Osteoblast (primary cell): ENCODE results near the gene PC. TPM values are rescaled to one million over a fixed set of nuclear protein-coding genes. Genes with fewer than 3 reads are reported as not detected.

Experiments used
- DNase-seq: peaks from one replicate; pipeline ENCODE4 v3.0.0; 2011; ENCODE audit warnings: low spot score, mixed read lengths; ENCODE audit not compliant: insufficient read length; ENCODE audit errors: missing footprints
- H2AFZ ChIP-seq: 2 replicates; pipeline ENCODE4 v1.6.0; 2011; ENCODE audit warnings: mild to moderate bottlenecking, low read length
- H3K27ac ChIP-seq: 2 replicates; pipeline ENCODE4 v1.5.1; 2011; ENCODE audit warnings: mild to moderate bottlenecking, low read depth, low read length, moderate library complexity
- H3K27me3 ChIP-seq: 2 replicates; pipeline ENCODE4 v1.6.0; 2012; ENCODE audit warnings: mild to moderate bottlenecking, control low read depth, inconsistent platforms, low read length, moderate library complexity; ENCODE audit not compliant: insufficient read depth
- H3K36me3 ChIP-seq: 2 replicates; pipeline ENCODE4 v1.5.1; 2011; ENCODE audit warnings: mild to moderate bottlenecking, low read length, control low read depth, moderate library complexity; ENCODE audit not compliant: insufficient read depth
- H3K4me1 ChIP-seq: 2 replicates; pipeline ENCODE4 v1.5.1; 2011; ENCODE audit warnings: mild to moderate bottlenecking, low read length, control low read depth, moderate library complexity; ENCODE audit not compliant: insufficient read depth
- H3K4me2 ChIP-seq: 2 replicates; pipeline ENCODE4 v1.6.0; 2011; ENCODE audit warnings: mild to moderate bottlenecking, low read length; ENCODE audit not compliant: insufficient read depth
- H3K4me3 ChIP-seq: fragments of 200-600 bp; sonication (generic); 3 replicates; pipeline ENCODE4 v1.5.1; 2012; ENCODE audit warnings: mild to moderate bottlenecking, low read length, inconsistent platforms; ENCODE audit not compliant: insufficient read depth
- H3K79me2 ChIP-seq: 2 replicates; pipeline ENCODE4 v1.6.0; 2012; ENCODE audit warnings: mild to moderate bottlenecking, low read length, control low read depth, inconsistent platforms; ENCODE audit not compliant: insufficient read depth
- H3K9me3 ChIP-seq: 2 replicates; pipeline ENCODE4 v1.5.1; 2011; ENCODE audit warnings: low read depth, low read length, control low read depth
- H4K20me1 ChIP-seq: 2 replicates; pipeline ENCODE4 v1.6.0; 2012; ENCODE audit warnings: mild to moderate bottlenecking, low read length, control low read depth; ENCODE audit not compliant: insufficient read depth
- total RNA-seq: library from RNA; depleted of rRNA; stranded (reverse); fragments of >200 nt; gene quantifications from 2 replicates; pipeline ENCODE4 v1.2.3, GENCODE V29; 2012
- TF ChIP-seq, protein P1 (sequence below): IDR thresholded peaks from 2 replicates; pipeline ENCODE4 v1.5.1; 2011; ENCODE audit warnings: mild to moderate bottlenecking, low read depth, low read length, moderate library complexity; ENCODE audit errors: extremely low read depth

Gene PC
- total RNA-seq, 1 donor: 48.5 TPM

DNA sequence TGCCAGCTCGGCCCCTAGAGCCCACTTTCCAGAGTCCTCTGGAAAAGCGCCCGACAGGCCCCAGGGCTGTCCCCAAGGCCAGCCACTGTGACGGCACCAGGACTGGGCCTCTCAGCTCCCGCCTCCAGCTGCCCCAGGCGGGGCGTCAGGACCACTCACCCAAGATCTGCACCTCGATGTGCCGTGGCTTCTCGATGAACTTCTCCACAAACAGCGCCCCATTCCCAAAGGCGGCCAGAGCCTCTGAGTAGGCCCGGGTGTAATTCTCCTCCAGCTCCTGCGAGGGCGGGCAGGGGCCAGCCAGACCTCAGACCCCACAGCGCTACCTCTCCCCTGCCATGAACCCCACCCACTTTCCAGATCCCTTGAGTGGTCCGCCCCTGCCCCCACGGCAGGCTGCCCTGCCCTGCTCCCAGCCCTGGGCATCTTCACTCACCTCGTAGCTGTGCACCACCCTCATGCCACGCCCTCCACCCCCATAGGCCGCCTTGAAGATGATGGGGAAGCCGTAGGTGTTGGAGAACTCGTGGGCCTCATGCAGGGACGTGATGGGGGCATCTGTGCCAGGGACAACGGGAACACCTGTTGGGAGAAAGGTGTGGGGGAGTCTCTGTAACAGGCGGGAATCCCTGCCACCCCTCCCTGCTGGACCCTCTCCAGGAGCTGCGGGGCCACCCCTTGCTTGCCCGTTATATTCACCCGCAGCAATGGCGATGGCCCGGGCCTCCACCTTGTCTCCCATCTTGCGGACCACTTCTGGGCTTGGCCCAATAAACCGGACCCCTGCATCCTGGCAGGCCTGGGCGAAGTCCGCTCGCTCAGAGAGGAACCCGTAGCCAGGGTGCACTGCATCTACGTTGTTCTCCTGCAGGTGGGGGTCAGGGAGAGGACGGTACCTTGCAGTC is 87.3 kb downstream of the PC start:
- Histone ChIP-seq H2AFZ (no peak overlapping the region), H3K27ac (no peak overlapping the region), H3K79me2 (no peaks in the 10 kb centered on the region), H3K4me3 (no peak overlapping the region), H3K27me3 (no peaks in the 10 kb centered on the region), H3K36me3 (no peaks in the 10 kb centered on the region), H3K4me1 (no peaks in the 10 kb centered on the region), H4K20me1 (peaks cover 3% of the 10 kb centered on the region), H3K9me3 (no peaks in the 10 kb centered on the region), H3K4me2 (no peak overlapping the region)
- TF ChIP-seq, protein P1, sequence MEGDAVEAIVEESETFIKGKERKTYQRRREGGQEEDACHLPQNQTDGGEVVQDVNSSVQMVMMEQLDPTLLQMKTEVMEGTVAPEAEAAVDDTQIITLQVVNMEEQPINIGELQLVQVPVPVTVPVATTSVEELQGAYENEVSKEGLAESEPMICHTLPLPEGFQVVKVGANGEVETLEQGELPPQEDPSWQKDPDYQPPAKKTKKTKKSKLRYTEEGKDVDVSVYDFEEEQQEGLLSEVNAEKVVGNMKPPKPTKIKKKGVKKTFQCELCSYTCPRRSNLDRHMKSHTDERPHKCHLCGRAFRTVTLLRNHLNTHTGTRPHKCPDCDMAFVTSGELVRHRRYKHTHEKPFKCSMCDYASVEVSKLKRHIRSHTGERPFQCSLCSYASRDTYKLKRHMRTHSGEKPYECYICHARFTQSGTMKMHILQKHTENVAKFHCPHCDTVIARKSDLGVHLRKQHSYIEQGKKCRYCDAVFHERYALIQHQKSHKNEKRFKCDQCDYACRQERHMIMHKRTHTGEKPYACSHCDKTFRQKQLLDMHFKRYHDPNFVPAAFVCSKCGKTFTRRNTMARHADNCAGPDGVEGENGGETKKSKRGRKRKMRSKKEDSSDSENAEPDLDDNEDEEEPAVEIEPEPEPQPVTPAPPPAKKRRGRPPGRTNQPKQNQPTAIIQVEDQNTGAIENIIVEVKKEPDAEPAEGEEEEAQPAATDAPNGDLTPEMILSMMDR: no peak
- peak; percentile 55 for DNase-seq

DNA sequence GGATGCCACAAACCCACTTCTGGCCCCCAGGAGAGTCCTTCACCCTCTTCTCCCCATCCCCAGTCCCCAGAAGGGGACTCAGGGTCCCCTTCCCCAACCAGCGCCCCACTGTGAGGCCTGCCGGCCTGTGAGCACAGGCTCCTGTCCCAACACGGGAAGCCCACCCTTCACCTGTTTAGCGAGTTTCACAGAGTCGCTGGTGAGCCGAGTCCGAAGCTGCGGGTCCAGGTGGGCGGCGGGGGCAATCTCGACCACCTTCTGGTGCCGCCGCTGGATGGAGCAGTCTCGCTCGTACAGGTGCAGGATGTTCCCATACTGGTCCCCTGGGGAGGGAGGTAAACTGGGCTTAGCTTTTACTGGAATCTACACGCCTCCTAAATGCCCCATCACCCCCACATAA is 88.1 kb downstream of the PC start:
- no peak overlapping the region for H3K27ac ChIP-seq

DNA sequence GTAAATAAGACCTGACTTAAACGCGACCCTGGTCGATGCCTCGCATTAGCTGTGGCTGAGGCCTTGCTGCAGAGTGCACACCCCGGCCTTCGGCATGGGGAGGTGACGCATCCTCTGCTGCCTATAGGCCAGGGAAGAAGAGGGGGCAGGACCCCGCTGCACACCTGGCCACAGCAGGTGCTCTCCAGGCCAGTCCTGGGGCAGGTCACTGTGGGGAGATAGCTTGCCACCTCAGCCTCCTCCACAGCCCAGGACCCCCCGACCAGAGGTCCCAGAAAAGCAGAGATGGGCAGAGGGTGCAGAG is 88.7 kb downstream of the PC start:
- Histone ChIP-seq H3K27me3 (no peaks in the 10 kb centered on the region), H3K4me3 (no peak overlapping the region), H3K79me2 (no peaks in the 10 kb centered on the region), H2AFZ (no peak overlapping the region), H3K36me3 (no peaks in the 10 kb centered on the region), H4K20me1 (no peaks in the 10 kb centered on the region), H3K4me1 (no peaks in the 10 kb centered on the region), H3K27ac (no peak overlapping the region), H3K4me2 (no peak overlapping the region), H3K9me3 (no peaks in the 10 kb centered on the region)
- TF ChIP-seq, protein P1: no peak
- peak; percentile 61 for DNase-seq

More for the DNA sequence above, 88.1 kb downstream of the PC start:
- no peak overlapping the region for H2AFZ ChIP-seq
- no peaks in the 10 kb centered on the region for H3K4me1 ChIP-seq
- H4K20me1 ChIP-seq: no peaks in the 10 kb centered on the region
- peak; percentile 32 for DNase-seq
- H3K79me2 ChIP-seq: no peaks in the 10 kb centered on the region
- H3K4me3 ChIP-seq: no peak overlapping the region
- H3K9me3 ChIP-seq: no peaks in the 10 kb centered on the region
- H3K27me3 ChIP-seq: no peaks in the 10 kb centered on the region
- no peaks in the 10 kb centered on the region for H3K36me3 ChIP-seq
- no peak overlapping the region for H3K4me2 ChIP-seq
- TF ChIP-seq, protein P1: no peak

DNA sequence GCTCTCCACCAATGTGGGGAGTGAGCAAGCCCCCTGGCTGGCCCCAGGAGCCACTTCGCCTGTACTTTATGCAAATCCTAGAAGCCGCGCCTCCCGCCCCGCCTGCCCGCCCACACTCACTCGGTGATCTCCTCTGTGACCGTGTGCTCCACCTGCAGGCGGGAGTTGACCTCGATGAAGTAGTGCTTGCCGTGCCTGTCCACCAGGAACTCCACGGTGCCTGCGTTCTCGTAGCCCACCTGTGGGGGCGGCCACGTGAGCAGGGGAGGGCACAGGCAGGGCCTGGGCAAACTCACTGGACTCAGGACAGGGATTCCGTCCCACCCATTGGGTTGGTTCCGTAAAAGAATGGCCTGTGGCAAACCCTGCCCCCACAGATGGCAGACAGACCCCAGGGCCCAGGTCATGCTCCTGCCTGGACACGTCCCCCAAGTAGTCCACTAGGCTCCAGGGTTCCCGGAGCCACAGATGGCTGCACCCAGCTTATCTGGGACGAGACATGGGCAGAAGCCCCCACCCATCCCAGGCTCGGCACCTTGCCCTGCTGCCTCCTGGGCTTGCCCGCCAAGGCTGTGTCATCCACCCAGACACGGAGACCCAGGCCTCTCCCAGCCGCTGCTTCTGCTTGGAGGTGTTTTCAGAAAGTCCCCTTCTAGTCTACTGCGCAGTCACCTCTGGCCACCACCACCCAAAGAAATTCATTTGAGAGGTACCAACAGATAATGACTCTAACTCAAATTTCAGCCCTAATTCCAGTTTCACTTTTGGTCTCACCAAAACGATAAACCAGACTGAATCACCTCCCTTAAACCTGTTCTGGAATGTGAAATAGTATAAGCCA is 89.2 kb downstream of the PC start:
- no peaks in the 10 kb centered on the region for H4K20me1 ChIP-seq
- H2AFZ ChIP-seq: no peak overlapping the region
- TF ChIP-seq, protein P1: no peak
- DNase-seq: peak; percentile 89
- no peak overlapping the region for H3K4me3 ChIP-seq
- no peaks in the 10 kb centered on the region for H3K36me3 ChIP-seq
- no peaks in the 10 kb centered on the region for H3K27me3 ChIP-seq
- H3K4me1 ChIP-seq: no peaks in the 10 kb centered on the region
- H3K9me3 ChIP-seq: no peaks in the 10 kb centered on the region
- H3K4me2 ChIP-seq: no peak overlapping the region
- H3K79me2 ChIP-seq: no peaks in the 10 kb centered on the region
- no peak overlapping the region for H3K27ac ChIP-seq
